Fibroblast of pulmonary artery (primary cell): ENCODE measurements around the gene MUC20.

Experiments
- DNase-seq: peaks from one replicate; pipeline ENCODE4 v3.0.0-alpha.2; 2010; ENCODE audit warnings: low read depth
- H3K4me3 ChIP-seq: replicated peaks from 2 replicates; pipeline ENCODE4 v1.5.1; 2011; ENCODE audit warnings: low read depth, mild to moderate bottlenecking, control low read depth, low read length, moderate library complexity
- CTCF ChIP-seq: IDR thresholded peaks from 2 replicates; pipeline ENCODE4 v1.5.1; 2011; ENCODE audit warnings: mild to moderate bottlenecking, control low read depth, low read length, inconsistent platforms; ENCODE audit errors: missing control alignments

MUC20 gene

GRCh38 chr3:195760345-195761122, 39.8 kb downstream of the MUC20 start:
- no peak overlapping the region for H3K4me3 ChIP-seq
- no peak for TF ChIP-seq CTCF
- no peak for DNase-seq

GRCh38 chr3:195761123-195761566, 40.4 kb downstream of the MUC20 start:
- TF ChIP-seq CTCF, result no peak
- no peak overlapping the region for H3K4me3 ChIP-seq
- no peak for DNase-seq

DNA sequence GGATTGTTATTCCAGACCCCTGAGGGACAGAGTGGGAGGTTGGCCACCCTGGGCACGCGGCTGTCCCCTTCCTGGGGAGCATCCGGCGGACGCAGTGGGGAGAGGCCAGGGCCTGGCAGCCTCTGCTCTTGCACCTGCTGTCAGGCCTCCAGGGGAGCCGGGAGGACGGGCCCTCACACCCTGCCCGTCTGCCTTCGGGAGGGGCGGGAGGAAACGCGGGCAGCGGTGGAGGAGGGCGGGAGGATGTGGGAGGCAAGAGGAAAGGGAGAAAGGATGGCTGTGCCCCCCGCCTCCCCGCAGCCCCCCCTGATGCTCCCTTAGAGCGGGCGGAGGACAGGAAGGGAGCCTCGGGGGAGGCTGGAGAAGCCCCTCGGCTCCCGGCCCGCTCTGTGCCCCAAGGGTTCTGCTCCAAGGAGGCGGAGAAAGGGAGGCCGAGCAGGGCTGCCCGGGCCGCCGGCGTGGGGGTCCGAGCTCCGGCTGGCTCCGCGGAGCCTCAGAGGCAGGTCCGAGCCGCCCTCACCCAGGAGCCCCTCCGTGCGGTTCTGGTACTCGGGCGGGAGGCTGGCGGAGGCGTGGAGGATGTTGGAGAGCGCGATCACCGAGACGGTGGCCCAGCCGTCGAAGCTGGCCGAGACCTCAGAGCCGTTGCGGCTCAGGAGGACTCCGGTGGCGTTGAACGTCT, 40.9 kb downstream of the MUC20 start:
- TF ChIP-seq CTCF, result no peak
- H3K4me3 ChIP-seq, result no peak overlapping the region
- DNase-seq, result no peak

DNA sequence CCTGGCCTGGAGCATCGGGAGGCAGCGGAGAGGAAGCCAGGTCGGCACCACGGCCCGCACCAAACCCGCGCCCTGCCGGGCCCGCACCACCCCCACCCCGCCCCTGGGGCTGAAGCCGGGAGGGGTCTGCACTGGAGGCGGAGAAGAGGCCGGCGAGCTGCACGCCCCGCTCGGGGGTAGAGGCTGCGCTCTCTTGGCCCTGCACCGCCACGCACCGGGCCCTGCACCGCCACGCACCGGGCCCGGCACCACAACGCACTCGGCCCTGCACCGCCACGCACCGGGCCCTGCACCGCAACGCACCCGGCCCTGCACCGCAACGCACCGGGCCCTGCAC, 41.4 kb downstream of the MUC20 start:
- TF ChIP-seq CTCF, result no peak
- no peak overlapping the region for H3K4me3 ChIP-seq
- no peak for DNase-seq

GRCh38 chr3:195762611-195763010, 41.8 kb downstream of the MUC20 start:
- TF ChIP-seq CTCF, result no peak
- H3K4me3 ChIP-seq, result no peak overlapping the region
- DNase-seq, result no peak

GRCh38 chr3:195763076-195763830, 42.5 kb downstream of the MUC20 start:
- H3K4me3 ChIP-seq, result no peak overlapping the region
- no peak for TF ChIP-seq CTCF
- no peak for DNase-seq
